ENCODE data around the gene NUFIP2.

- TF ChIP-seq, protein P1, sequence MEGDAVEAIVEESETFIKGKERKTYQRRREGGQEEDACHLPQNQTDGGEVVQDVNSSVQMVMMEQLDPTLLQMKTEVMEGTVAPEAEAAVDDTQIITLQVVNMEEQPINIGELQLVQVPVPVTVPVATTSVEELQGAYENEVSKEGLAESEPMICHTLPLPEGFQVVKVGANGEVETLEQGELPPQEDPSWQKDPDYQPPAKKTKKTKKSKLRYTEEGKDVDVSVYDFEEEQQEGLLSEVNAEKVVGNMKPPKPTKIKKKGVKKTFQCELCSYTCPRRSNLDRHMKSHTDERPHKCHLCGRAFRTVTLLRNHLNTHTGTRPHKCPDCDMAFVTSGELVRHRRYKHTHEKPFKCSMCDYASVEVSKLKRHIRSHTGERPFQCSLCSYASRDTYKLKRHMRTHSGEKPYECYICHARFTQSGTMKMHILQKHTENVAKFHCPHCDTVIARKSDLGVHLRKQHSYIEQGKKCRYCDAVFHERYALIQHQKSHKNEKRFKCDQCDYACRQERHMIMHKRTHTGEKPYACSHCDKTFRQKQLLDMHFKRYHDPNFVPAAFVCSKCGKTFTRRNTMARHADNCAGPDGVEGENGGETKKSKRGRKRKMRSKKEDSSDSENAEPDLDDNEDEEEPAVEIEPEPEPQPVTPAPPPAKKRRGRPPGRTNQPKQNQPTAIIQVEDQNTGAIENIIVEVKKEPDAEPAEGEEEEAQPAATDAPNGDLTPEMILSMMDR (IDR thresholded peaks at IDR 0.05): no peak
- TF ChIP-seq POLR2A (IDR thresholded peaks at IDR 0.05; ENCODE audit: low read depth): no peak
Observed at GRCh38 chr17:29256735-29257466, 37.0 kb downstream of the NUFIP2 start.

Measured in esophagus muscularis mucosa (tissue), 3 donors.